ENCODE data around the gene VRK3. TPM values are rescaled to one million over a fixed set of nuclear protein-coding genes. Genes with fewer than 3 reads are reported as not detected.

The VRK3 gene
- polyA plus RNA-seq, 1 donor from 2014 or later: 47.3 TPM

DNA sequence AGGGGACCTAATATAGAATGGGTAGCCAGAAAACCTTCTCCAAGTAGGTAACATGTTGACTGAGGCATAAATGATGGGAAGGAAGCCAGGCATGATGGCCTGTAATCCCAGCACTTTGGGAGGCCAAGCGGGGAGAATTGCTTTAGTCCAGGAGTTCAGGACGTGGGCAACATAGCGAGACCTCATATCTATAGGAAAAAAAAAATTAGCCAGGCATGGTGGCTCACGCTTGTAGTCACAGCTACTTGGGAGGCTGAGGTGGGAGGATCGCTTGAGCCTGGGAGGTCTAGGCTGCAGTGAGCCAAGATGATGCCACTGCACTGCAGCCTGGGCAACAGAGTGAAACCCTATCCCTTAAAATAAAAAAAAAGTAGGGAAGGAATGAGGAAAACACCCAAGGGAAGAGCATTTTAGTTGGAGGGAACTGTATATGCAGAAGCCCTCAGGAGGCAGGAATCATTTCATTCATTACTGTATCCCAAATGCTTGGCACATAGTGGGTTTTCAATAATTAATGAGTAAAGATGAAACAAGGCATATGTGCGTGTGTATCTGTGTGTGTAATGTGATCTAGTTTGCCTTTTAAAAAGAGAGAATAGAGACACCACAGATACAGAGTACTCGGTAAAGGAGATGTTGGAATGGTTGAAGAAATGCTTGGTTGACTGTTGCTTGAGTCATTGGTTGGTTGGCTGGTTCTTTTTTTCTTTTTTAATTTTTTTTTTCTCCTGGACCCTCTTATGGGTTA, 93.7 kb downstream of the VRK3 start:
- no peak overlapping the region for H3K4me3 ChIP-seq (ENCODE audit: low read length)
- H3K9me2 ChIP-seq (ENCODE audit: insufficient read depth, low read length): no peaks in the 10 kb centered on the region
- no peaks in the 10 kb centered on the region for H3K36me3 ChIP-seq (ENCODE audit: insufficient read depth, low read length)
- no peak for TF ChIP-seq RAD21 (conservative IDR thresholded peaks at IDR 0.05)
- no peak for TF ChIP-seq EP300 (conservative IDR thresholded peaks at IDR 0.05; ENCODE audit: poor library complexity, severe bottlenecking)
- no peak overlapping the region for H3K27ac ChIP-seq (ENCODE audit: low read length)
- H2AFZ ChIP-seq (ENCODE audit: low read depth, low read length): no peak overlapping the region
- H3K9ac ChIP-seq (ENCODE audit: low read length): no peak overlapping the region
- H3K27me3 ChIP-seq (ENCODE audit: insufficient read depth, low read depth, low read length): no peaks in the 10 kb centered on the region
- H3K79me2 ChIP-seq (replicated peaks; ENCODE audit: insufficient read depth, low read length): peaks cover 25% of the 10 kb centered on the region
- H4K20me1 ChIP-seq (ENCODE audit: insufficient read depth): no peaks in the 10 kb centered on the region
- H3K4me2 ChIP-seq (ENCODE audit: low read length): no peak overlapping the region
- H3F3A ChIP-seq (ENCODE audit: insufficient read depth, low read length, poor library complexity, severe bottlenecking): no peaks in the 10 kb centered on the region
- no peaks in the 10 kb centered on the region for H3K9me3 ChIP-seq (ENCODE audit: low read length)

DNA sequence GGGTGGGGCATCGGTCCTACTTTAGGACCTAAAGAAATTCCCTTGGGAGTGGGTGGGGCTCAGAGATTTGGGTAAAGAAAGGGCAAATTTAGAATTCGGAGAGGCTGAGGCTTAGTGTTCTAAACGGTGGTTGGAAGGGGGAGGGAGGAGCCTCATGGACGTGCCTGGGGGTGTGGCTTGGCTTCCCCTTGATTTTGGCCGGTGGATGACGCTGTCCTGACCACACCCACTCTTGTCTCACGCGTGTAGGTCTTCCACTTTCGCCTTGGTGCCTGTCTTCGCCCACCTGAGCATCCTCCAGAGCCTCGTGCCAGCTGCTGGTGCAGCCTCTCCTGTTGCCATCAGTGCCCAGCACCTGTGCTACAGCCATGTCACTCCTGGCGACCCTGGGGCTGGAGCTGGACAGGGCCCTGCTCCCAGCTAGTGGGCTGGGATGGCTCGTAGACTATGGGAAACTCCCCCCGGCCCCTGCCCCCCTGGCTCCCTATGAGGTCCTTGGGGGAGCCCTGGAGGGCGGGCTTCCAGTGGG, 94.6 kb downstream of the VRK3 start:
- Histone ChIP-seq H3K27me3 (ENCODE audit: insufficient read depth, low read depth, low read length) (no peaks in the 10 kb centered on the region), H3K4me3 (ENCODE audit: low read length) (peak overlapping the region; percentile 92), H3K9me3 (ENCODE audit: low read length) (no peaks in the 10 kb centered on the region), H3K4me2 (ENCODE audit: low read length) (no peak overlapping the region), H3K27ac (ENCODE audit: low read length) (peak overlapping the region; percentile 96), H3K36me3 (ENCODE audit: insufficient read depth, low read length) (no peaks in the 10 kb centered on the region), H2AFZ (ENCODE audit: low read depth, low read length) (peak overlapping the region; percentile 36), H3F3A (ENCODE audit: insufficient read depth, low read length, poor library complexity, severe bottlenecking) (no peaks in the 10 kb centered on the region), H3K9ac (ENCODE audit: low read length) (peak overlapping the region; percentile 97), H3K79me2 (replicated peaks; ENCODE audit: insufficient read depth, low read length) (peaks cover 32% of the 10 kb centered on the region), H3K9me2 (ENCODE audit: insufficient read depth, low read length) (no peaks in the 10 kb centered on the region), H4K20me1 (ENCODE audit: insufficient read depth) (no peaks in the 10 kb centered on the region)
- TF ChIP-seq POLR2AphosphoS5 (IDR thresholded peaks at IDR 0.05): no peak
- TF ChIP-seq TAF1 (IDR thresholded peaks at IDR 0.05; ENCODE audit: low read depth): no peak
- TF ChIP-seq EP300 (conservative IDR thresholded peaks at IDR 0.05; ENCODE audit: poor library complexity, severe bottlenecking): no peak
- TF ChIP-seq SMC3 (conservative IDR thresholded peaks at IDR 0.05; ENCODE audit: poor library complexity): no peak
- no peak for TF ChIP-seq RAD21 (conservative IDR thresholded peaks at IDR 0.05)
- no peak for TF ChIP-seq EZH2 (IDR thresholded peaks at IDR 0.05; ENCODE audit: borderline replicate concordance, insufficient read depth, low read length, poor library complexity, severe bottlenecking)

DNA sequence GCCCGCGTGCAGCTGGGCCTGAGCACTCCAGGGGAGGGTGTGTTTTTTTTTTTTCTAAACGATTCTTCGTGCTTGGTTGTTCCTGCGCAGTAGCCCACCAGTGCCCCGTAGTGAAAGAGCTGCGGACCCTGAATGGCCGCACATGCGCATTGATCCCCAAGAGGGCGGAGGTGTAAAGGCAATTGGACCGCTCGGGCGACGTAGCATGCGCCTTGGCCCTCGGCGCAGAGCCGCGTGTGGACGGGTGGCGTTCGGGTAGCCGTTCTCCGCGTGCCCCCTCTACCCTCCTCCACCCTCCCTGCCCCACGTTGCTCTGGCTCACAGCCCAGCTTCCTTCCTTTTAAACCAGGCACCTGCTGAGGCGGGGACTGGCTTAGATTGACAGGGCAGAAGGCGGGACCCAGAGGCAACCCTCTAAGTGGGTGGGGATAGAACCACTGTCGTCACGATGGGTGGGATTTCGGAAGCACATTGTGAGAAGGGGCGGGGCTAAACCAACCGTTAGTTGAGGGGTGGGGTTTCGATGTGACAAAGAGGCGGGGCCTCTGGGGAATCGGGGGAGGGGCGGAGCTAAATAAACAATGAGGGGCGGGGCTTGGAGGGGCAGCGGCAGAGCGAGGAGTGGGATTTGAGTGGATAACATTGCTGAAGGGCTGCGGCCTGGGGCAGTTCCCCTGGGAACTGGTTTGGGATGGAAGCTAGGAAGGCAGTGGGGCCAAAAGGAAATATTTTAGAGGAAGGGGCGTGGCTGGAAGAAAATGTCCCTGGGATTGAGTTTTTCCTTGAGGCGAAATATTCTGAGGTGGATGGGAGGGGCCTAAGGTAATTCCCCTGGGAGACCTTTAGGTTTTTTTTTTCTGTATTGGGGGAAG, 95.3 kb downstream of the VRK3 start:
- peak overlapping the region; percentile 92 for H3K4me3 ChIP-seq (ENCODE audit: low read length)
- no peaks in the 10 kb centered on the region for H3K27me3 ChIP-seq (ENCODE audit: insufficient read depth, low read depth, low read length)
- no peak overlapping the region for H3K4me2 ChIP-seq (ENCODE audit: low read length)
- H3K79me2 ChIP-seq (replicated peaks; ENCODE audit: insufficient read depth, low read length): peaks cover 38% of the 10 kb centered on the region
- no peaks in the 10 kb centered on the region for H3K36me3 ChIP-seq (ENCODE audit: insufficient read depth, low read length)
- no peaks in the 10 kb centered on the region for H3K9me3 ChIP-seq (ENCODE audit: low read length)
- TF ChIP-seq SMC3 (conservative IDR thresholded peaks at IDR 0.05; ENCODE audit: poor library complexity): no peak
- TF ChIP-seq RAD21 (conservative IDR thresholded peaks at IDR 0.05): peak; percentile 26
- TF ChIP-seq, protein P1, sequence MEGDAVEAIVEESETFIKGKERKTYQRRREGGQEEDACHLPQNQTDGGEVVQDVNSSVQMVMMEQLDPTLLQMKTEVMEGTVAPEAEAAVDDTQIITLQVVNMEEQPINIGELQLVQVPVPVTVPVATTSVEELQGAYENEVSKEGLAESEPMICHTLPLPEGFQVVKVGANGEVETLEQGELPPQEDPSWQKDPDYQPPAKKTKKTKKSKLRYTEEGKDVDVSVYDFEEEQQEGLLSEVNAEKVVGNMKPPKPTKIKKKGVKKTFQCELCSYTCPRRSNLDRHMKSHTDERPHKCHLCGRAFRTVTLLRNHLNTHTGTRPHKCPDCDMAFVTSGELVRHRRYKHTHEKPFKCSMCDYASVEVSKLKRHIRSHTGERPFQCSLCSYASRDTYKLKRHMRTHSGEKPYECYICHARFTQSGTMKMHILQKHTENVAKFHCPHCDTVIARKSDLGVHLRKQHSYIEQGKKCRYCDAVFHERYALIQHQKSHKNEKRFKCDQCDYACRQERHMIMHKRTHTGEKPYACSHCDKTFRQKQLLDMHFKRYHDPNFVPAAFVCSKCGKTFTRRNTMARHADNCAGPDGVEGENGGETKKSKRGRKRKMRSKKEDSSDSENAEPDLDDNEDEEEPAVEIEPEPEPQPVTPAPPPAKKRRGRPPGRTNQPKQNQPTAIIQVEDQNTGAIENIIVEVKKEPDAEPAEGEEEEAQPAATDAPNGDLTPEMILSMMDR (IDR thresholded peaks at IDR 0.05; ENCODE audit: poor library complexity, severe bottlenecking): peak; percentile 34
- peak; percentile 95 for TF ChIP-seq MXI1 (conservative IDR thresholded peaks at IDR 0.05; ENCODE audit: poor library complexity, severe bottlenecking)
- TF ChIP-seq, protein P2, sequence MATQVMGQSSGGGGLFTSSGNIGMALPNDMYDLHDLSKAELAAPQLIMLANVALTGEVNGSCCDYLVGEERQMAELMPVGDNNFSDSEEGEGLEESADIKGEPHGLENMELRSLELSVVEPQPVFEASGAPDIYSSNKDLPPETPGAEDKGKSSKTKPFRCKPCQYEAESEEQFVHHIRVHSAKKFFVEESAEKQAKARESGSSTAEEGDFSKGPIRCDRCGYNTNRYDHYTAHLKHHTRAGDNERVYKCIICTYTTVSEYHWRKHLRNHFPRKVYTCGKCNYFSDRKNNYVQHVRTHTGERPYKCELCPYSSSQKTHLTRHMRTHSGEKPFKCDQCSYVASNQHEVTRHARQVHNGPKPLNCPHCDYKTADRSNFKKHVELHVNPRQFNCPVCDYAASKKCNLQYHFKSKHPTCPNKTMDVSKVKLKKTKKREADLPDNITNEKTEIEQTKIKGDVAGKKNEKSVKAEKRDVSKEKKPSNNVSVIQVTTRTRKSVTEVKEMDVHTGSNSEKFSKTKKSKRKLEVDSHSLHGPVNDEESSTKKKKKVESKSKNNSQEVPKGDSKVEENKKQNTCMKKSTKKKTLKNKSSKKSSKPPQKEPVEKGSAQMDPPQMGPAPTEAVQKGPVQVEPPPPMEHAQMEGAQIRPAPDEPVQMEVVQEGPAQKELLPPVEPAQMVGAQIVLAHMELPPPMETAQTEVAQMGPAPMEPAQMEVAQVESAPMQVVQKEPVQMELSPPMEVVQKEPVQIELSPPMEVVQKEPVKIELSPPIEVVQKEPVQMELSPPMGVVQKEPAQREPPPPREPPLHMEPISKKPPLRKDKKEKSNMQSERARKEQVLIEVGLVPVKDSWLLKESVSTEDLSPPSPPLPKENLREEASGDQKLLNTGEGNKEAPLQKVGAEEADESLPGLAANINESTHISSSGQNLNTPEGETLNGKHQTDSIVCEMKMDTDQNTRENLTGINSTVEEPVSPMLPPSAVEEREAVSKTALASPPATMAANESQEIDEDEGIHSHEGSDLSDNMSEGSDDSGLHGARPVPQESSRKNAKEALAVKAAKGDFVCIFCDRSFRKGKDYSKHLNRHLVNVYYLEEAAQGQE (IDR thresholded peaks at IDR 0.05; ENCODE audit: borderline replicate concordance): peak; percentile 75
- TF ChIP-seq TAF1 (IDR thresholded peaks at IDR 0.05; ENCODE audit: low read depth): no peak
- peak; percentile 73 for TF ChIP-seq EP300 (conservative IDR thresholded peaks at IDR 0.05; ENCODE audit: poor library complexity, severe bottlenecking)
- TF ChIP-seq EZH2 (IDR thresholded peaks at IDR 0.05; ENCODE audit: borderline replicate concordance, insufficient read depth, low read length, poor library complexity, severe bottlenecking): no peak
- peak; percentile 87 for TF ChIP-seq POLR2AphosphoS5 (IDR thresholded peaks at IDR 0.05)
- peak overlapping the region; percentile 96 for H3K27ac ChIP-seq (ENCODE audit: low read length)
- H3F3A ChIP-seq (ENCODE audit: insufficient read depth, low read length, poor library complexity, severe bottlenecking): no peaks in the 10 kb centered on the region
- H3K9me2 ChIP-seq (ENCODE audit: insufficient read depth, low read length): no peaks in the 10 kb centered on the region
- no peaks in the 10 kb centered on the region for H4K20me1 ChIP-seq (ENCODE audit: insufficient read depth)
- peak overlapping the region; percentile 97 for H3K9ac ChIP-seq (ENCODE audit: low read length)
- peak overlapping the region; percentile 59 for H2AFZ ChIP-seq (ENCODE audit: low read depth, low read length)

Measured in neural cell (in vitro differentiated cells).